Urinary bladder (tissue), 4 donors: Measurements from ENCODE around the gene RFX4. TPM values are rescaled to one million over a fixed set of nuclear protein-coding genes. Genes with fewer than 3 reads are reported as not detected.
"Not testable (repeated sequence)": the region's sequence is repeated elsewhere in the genome, so short reads cannot be mapped to it uniquely, and the experiment has no call there.

Source experiments
- DNase-seq: peaks from one replicate; pipeline ENCODE4 v3.0.0-alpha.2; 2015; ENCODE audit errors: extremely low spot score
- H3K27ac ChIP-seq: one replicate; pipeline ENCODE4 v1.5.1; 2013; ENCODE audit warnings: low read depth, mild to moderate bottlenecking, moderate library complexity
- H3K36me3 ChIP-seq: one replicate; pipeline ENCODE4 v1.6.1; 2013; ENCODE audit warnings: mild to moderate bottlenecking, moderate library complexity; ENCODE audit not compliant: insufficient read depth
- H3K4me1 ChIP-seq: one replicate; pipeline ENCODE4 v1.6.1; 2013; ENCODE audit warnings: mild to moderate bottlenecking, moderate library complexity; ENCODE audit not compliant: insufficient read depth
- H3K4me3 ChIP-seq: one replicate; pipeline ENCODE4 v1.5.1; 2013; ENCODE audit warnings: low read depth, low read length
- WGBS: extraction: QIAGEN DNeasy Blood & Tissue Kit; methylation state at CpG from one replicate; pipeline ENCODE4 v1.1.7; 2013; 5-methylcytosine and 5-hydroxymethylcytosine counted together
- polyA plus RNA-seq: library from polyadenylated mRNA; stranded (reverse); fragments of 200-250 nt; gene quantifications from one replicate; pipeline ENCODE4 v1.2.3, GENCODE V29; 2013
- total RNA-seq: library from RNA; depleted of rRNA; stranded (reverse); fragments of >200 nt; gene quantifications from one replicate; pipeline ENCODE4 v1.2.3, GENCODE V29; 2014
- donor health status: healthy with polysubstance abuse.
- donor health status: healthy.

RFX4 gene
- total and polyA plus RNA-seq, 2 donors: not detected

GRCh38 chr12:106724934-106725333, 142.1 kb downstream of the RFX4 start:
- 86% methylated on average over 6 of the region's 6 CpGs for WGBS
- DNase-seq: no peak
- no peak overlapping the region for H3K4me3 ChIP-seq
- H3K36me3 ChIP-seq: no peaks in the 10 kb centered on the region
- no peak overlapping the region for H3K27ac ChIP-seq
- H3K4me1 ChIP-seq: peaks cover 1% of the 10 kb centered on the region

- not testable (repeated sequence) for DNase-seq, H3K4me3 ChIP-seq, H3K27ac ChIP-seq, H3K36me3 ChIP-seq, H3K4me1 ChIP-seq
- WGBS: 88% methylated on average over 5 of the region's 5 CpGs
Observed at GRCh38 chr12:106726603-106727202, 143.9 kb downstream of the RFX4 start.

GRCh38 chr12:106729611-106730010, 146.8 kb downstream of the RFX4 start:
- Histone ChIP-seq H3K4me3 (no peak overlapping the region), H3K27ac (no peak overlapping the region), H3K36me3 (no peaks in the 10 kb centered on the region), H3K4me1 (no peaks in the 10 kb centered on the region)
- no peak for DNase-seq
- WGBS: 92% methylated on average over 1 of the region's 1 CpG

GRCh38 chr12:106732890-106733289, 150.1 kb downstream of the RFX4 start:
- no peaks in the 10 kb centered on the region for H3K4me1 ChIP-seq
- no peaks in the 10 kb centered on the region for H3K36me3 ChIP-seq
- WGBS: 96% methylated on average over 5 of the region's 5 CpGs
- DNase-seq: no peak
- H3K27ac ChIP-seq: no peak overlapping the region
- no peak overlapping the region for H3K4me3 ChIP-seq

GRCh38 chr12:106733660-106734059, 150.9 kb downstream of the RFX4 start:
- DNase-seq: no peak
- Histone ChIP-seq H3K36me3 (no peaks in the 10 kb centered on the region), H3K4me3 (no peak overlapping the region), H3K27ac (no peak overlapping the region), H3K4me1 (no peaks in the 10 kb centered on the region)
- 65% methylated on average over 4 of the region's 4 CpGs for WGBS

GRCh38 chr12:106736051-106736957, 153.5 kb downstream of the RFX4 start:
- no peak overlapping the region for H3K27ac ChIP-seq
- DNase-seq: no peak

GRCh38 chr12:106739318-106739717, 156.5 kb downstream of the RFX4 start:
- no peak overlapping the region for H3K27ac ChIP-seq
- no peak for DNase-seq
- H3K4me3 ChIP-seq: no peak overlapping the region
- no peaks in the 10 kb centered on the region for H3K4me1 ChIP-seq
- no peaks in the 10 kb centered on the region for H3K36me3 ChIP-seq
- 52% methylated on average over 4 of the region's 4 CpGs for whole genome bisulfite sequencing

More at GRCh38 chr12:106736051-106736957, 153.5 kb downstream of the RFX4 start:
- 78% methylated on average over 9 of the region's 9 CpGs for WGBS
- H3K4me1 ChIP-seq: no peaks in the 10 kb centered on the region
- no peak overlapping the region for H3K4me3 ChIP-seq
- H3K36me3 ChIP-seq: no peaks in the 10 kb centered on the region

- no peak for DNase-seq
- no peak overlapping the region for H3K4me3 ChIP-seq
- no peak overlapping the region for H3K27ac ChIP-seq
- no peaks in the 10 kb centered on the region for H3K36me3 ChIP-seq
- 43% methylated on average over 10 of the region's 10 CpGs for WGBS
- H3K4me1 ChIP-seq: no peaks in the 10 kb centered on the region
Observed at GRCh38 chr12:106739815-106740530, 157.2 kb downstream of the RFX4 start.

GRCh38 chr12:106740818-106741217, 158.0 kb downstream of the RFX4 start:
- Histone ChIP-seq H3K4me1 (no peaks in the 10 kb centered on the region), H3K4me3 (no peak overlapping the region), H3K27ac (no peak overlapping the region), H3K36me3 (no peaks in the 10 kb centered on the region)
- 71% methylated on average over 5 of the region's 5 CpGs for WGBS
- DNase-seq: no peak

- WGBS: 91% methylated on average over 2 of the region's 2 CpGs
- DNase-seq: no peak
Observed at GRCh38 chr12:106741247-106741646, 158.4 kb downstream of the RFX4 start.

GRCh38 chr12:106743270-106743988, 160.6 kb downstream of the RFX4 start:
- no peak overlapping the region for H3K27ac ChIP-seq
- H3K4me3 ChIP-seq: no peak overlapping the region
- H3K36me3 ChIP-seq: no peaks in the 10 kb centered on the region
- H3K4me1 ChIP-seq: no peaks in the 10 kb centered on the region
- DNase-seq: no peak
- WGBS: 63% methylated on average over 8 of the region's 8 CpGs

More at GRCh38 chr12:106741247-106741646, 158.4 kb downstream of the RFX4 start:
- Histone ChIP-seq H3K27ac (no peak overlapping the region), H3K4me1 (no peaks in the 10 kb centered on the region), H3K4me3 (no peak overlapping the region), H3K36me3 (no peaks in the 10 kb centered on the region)

- H3K27ac ChIP-seq: no peak overlapping the region
- 81% methylated on average over 6 of the region's 6 CpGs for WGBS
- no peaks in the 10 kb centered on the region for H3K4me1 ChIP-seq
- H3K4me3 ChIP-seq: no peak overlapping the region
- DNase-seq: no peak
- no peaks in the 10 kb centered on the region for H3K36me3 ChIP-seq
Observed at GRCh38 chr12:106744600-106744999, 161.8 kb downstream of the RFX4 start.

GRCh38 chr12:106745181-106745745, 162.5 kb downstream of the RFX4 start:
- no peak for DNase-seq
- H3K4me3 ChIP-seq: no peak overlapping the region
- WGBS: 81% methylated on average over 4 of the region's 4 CpGs
- no peaks in the 10 kb centered on the region for H3K36me3 ChIP-seq
- no peak overlapping the region for H3K27ac ChIP-seq
- H3K4me1 ChIP-seq: no peaks in the 10 kb centered on the region
